SK-MEL-5 (cell line): ENCODE data around the gene MICAL2. TPM values are rescaled to one million over a fixed set of nuclear protein-coding genes. Genes with fewer than 3 reads are reported as not detected.

ENCODE experiments used
- DNase-seq: peaks from one replicate; pipeline ENCODE4 v3.0.0-alpha.2; 2016; ENCODE audit warnings: low read depth, low spot score
- in situ Hi-C: cut with HindIII; loops from 2 replicates; pipeline ENCODE4 v1.10.0; 2016; ENCODE audit warnings: low sequenced_read_pairs, high pct_unique_total_duplicates, low pct_unique_long_range_greater_than_20kb
- total RNA-seq: library from RNA; depleted of rRNA; stranded (reverse); fragments of >200 nt; shearing (Covaris generic); gene quantifications from 2 replicates; pipeline ENCODE4 v1.2.3, GENCODE V29; 2014

Gene MICAL2
- total RNA-seq, 1 experiment from 2014 or later = 1.2 TPM

GRCh38 chr11:12090061-12090591 lies 20.3 kb upstream of the MICAL2 start:
- in situ Hi-C loops = loop anchor here (25.0 kb wide), 1 partner anchor 147 kb away; no protein-coding TSS in a partner anchor
- DNase-seq = no peak

- DNase-seq = no peak
- in situ Hi-C loops = loop anchor here (25.0 kb wide), 1 partner anchor 146 kb away; no protein-coding TSS in a partner anchor
These were observed 19.6 kb upstream of the MICAL2 start for GRCh38 chr11:12090761-12091258.

DNA sequence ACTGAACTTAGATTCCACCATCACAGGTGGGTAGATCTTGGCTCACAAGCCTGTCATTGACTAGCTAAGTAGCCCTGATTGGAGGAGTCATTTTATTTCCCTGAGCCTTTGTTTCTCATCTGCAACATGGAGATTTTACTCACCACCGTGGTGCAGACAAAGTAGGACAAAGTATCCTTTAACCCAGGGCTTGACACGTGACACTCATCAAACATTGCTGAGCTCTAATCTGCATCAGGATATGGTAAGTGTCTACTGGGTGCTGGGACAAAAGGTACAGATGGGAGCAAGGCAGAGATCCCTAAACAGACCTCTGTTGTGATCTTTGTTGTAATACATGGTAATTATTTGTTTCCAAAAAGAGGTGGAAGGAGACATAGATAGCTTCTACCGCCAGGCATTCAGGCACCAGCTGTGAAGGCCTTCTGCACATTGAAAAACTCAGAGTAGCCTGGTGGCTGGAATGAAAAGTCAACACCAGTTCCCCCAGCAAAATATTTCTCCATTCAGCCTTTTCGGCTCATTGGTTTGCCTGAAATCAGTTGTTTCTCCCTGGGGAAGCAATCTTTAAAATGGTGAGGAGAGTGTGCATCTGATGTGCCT lies 18.3 kb upstream of the MICAL2 start:
- in situ Hi-C loops = loop anchor here (25.0 kb wide), 1 partner anchor 145 kb away; no protein-coding TSS in a partner anchor
- peak; percentile 15 for DNase-seq

DNA sequence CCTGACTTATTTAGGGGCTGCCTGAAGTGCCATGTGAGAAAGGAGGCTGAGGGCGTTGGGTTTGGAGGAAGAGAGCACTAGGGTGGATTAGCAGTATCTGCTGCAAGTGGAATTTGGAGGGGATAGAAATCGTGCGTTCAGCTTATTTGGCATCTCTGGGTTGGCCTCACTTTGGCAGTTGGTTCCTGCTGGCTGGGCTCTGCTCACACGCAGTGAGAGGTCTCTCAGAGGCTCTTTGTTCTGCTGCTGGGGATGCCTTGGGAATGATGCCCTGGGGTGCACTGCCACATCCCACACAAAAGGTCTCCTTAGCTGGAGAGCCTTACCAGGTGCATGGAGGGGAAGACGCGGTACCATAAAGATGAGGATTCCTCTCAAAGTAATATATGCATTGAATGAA lies 17.7 kb upstream of the MICAL2 start:
- peak; percentile 53 for DNase-seq
- in situ Hi-C loops = loop anchor here (25.0 kb wide), 1 partner anchor 145 kb away; no protein-coding TSS in a partner anchor

- in situ Hi-C loops = loop anchor here (25.0 kb wide), 1 partner anchor 142 kb away; no protein-coding TSS in a partner anchor
- DNase-seq = no peak
These were observed 15.3 kb upstream of the MICAL2 start for GRCh38 chr11:12094872-12095800.

- in situ Hi-C loops = loop anchor here (25.0 kb wide), 1 partner anchor 140 kb away; no protein-coding TSS in a partner anchor
- no peak for DNase-seq
These were observed 13.2 kb upstream of the MICAL2 start for GRCh38 chr11:12097219-12097618.

- in situ Hi-C loops = loop anchor here (25.0 kb wide), 1 partner anchor 139 kb away; no protein-coding TSS in a partner anchor
- no peak for DNase-seq
These were observed 11.8 kb upstream of the MICAL2 start for GRCh38 chr11:12098601-12099000.

DNA sequence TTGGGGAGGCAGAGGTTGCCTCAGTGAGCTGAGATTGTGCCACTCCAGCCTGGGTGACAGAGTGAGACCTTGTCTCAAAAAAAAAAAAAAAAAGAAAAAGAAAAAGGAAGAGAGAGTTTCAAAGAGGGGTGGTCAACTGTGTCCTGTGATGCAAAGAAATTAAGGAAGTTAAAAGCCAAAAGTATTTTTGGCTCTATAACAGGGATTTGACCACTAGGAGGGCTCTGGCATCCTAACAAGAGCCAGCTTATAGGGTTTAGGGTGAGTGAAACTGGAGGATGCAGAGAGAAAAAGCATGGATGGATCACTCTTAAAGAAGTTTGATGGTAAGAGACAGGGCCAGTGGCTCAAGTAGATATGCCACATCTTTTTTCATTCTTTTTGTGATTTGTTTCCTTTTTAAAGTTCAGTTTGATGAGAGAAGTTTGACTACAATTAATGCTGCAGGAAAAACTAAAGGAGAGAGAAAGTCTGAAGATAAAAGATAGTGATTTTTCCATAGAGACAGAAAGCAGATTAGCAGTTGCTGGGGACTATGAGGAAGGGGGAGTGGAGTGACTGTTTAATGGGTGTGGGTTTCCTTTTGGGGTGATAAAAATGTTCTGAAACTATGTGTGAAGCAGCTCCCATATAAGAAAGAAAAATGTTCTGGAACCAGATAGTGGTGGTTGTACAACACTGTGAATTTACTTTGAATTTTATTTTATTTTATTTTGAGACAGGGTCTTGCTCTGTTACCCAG lies 11.1 kb upstream of the MICAL2 start:
- peak; percentile 22 for DNase-seq
- in situ Hi-C loops = loop anchor here (25.0 kb wide), 1 partner anchor 138 kb away; no protein-coding TSS in a partner anchor

DNA sequence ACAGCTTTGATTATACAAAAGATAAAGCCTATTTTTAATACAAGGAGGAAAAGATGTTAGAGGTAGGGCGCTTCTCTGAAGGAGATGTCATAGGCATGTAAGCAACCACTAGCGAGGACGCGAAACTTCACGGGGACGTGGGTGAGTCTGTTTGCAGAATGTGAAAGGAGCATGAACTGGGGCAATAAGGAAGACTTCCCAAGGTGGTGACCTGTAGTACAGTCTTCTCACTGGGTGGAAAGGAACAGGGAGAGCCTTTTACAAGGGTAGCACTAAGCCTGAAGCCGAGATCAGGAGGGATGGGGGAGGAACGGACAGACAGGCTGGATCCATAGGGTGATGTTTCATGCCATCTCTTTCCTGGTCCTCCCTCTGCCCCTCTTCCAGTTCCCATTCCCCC lies 10.0 kb upstream of the MICAL2 start:
- in situ Hi-C loops = no loop called here
- no peak for DNase-seq

GRCh38 chr11:12100841-12101242 lies 9.5 kb upstream of the MICAL2 start:
- DNase-seq = peak; percentile 97
- in situ Hi-C loops = no loop called here

- in situ Hi-C loops = no loop called here
- no peak for DNase-seq
These were observed 9.1 kb upstream of the MICAL2 start for GRCh38 chr11:12101318-12101717.

DNA sequence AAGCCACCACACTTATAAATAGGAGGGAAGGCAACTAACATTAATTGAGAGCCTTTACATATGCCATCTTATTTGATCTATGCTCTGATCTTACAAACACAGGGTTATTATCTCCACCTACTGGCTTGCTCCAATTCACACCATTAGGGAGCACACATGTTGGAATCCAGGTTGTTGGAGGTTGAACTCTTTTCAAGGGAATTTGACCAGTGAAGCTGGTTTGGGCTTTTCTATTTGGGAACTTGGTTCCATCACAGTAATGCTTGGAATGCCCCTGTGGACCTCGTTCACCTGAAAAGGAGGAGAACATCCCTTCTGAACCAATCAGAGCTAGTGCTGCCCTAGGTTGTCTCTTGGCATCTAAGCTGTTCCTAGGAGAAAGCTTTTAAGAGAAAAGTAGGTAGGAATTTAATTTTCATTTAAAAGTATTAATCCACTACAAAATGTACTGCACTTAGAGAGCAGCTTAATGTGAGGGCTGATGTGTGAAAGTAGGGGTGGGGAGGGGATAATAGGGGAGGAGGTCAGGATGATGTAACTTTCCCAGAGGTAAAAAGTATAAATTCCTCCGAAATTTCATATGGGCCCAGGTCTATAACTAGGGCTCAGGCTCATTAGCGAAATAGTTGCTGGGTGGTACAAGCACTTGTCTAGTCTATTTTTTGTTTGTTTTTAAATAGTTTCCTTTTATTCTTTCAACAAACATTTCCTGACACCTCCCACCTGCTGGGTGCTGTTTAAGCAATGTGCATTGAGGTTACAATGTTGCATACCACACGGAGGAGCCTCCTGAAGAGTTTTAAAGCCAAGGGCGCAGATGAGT lies 7.6 kb upstream of the MICAL2 start:
- in situ Hi-C loops = no loop called here
- peak; percentile 26 for DNase-seq

DNA sequence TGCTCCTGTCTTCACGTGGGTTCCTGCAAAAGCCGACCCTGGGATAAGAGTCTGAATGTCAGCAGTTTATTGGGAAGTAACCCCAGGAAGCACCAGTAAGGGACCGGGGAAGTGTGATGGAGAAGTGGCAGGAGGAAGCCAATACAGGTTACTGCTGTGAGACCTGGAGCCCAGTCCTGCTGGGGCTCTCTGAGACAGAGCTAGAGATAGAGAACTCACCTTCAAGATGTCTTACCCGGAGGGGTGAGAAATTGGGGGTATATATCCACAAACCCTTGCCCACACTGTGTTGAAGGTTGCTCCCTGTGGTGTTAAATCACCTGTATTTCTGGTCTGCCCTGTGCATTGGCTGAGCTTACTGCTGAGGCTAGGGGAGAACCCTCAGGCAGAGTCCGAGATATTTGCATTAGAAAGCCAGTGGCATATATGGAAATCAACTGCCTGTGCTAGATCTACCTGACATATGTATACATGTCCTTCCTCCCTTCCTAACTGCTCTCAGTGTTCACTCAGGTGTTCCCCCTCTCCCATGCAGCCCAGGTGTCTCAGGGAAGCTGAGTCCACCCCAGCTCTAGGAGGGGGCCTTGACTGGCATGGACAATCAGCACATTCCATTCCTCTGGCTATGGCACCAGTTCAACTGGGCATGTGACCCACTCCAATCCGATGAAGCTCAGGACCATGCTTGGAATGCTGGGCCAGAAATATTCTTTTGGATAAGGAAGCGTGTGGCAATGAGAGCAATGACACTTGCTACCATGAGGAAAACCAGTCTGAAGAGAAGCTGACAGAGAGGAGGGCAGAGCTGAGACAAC lies 6.8 kb upstream of the MICAL2 start:
- in situ Hi-C loops = no loop called here
- DNase-seq = no peak

GRCh38 chr11:12105471-12105870 lies 4.9 kb upstream of the MICAL2 start:
- no peak for DNase-seq
- in situ Hi-C loops = no loop called here

GRCh38 chr11:12106101-12106500 lies 4.3 kb upstream of the MICAL2 start:
- DNase-seq = no peak
- in situ Hi-C loops = no loop called here

DNA sequence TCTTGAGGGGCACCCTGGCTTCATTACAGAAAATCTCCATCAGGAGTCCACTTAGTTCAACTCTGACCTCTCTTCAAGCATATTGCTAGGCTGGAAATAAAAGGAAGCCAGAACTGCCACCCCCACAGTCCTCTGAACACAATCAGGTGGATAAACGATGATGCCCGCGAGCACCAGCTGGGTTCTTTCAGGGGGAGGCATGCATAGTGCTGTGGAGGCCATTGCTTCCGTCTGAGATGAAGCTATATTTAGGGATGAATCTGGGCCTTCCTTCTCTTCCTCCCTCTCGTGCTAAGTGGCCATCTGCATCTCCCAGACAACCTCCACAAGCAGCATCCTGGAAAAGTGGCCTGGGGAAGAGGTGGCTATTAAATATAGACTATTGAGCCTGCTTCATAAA lies 3.9 kb upstream of the MICAL2 start:
- no peak for DNase-seq
- in situ Hi-C loops = no loop called here
